Sigmoid colon (tissue), 4 donors: ENCODE results near the gene ITSN2.

ENCODE experiments used
- EP300 ChIP-seq, 4 donors: sonication (generic); formaldehyde crosslinking; IDR thresholded peaks; one replicate each; pipeline ENCODE4 v1.6.1; 2017; ENCODE audit warnings: antibody characterized with exemption in 4 of 4
- POLR2A ChIP-seq, 2 donors: fragments of 450-650 bp; IDR thresholded peaks; one replicate each; pipeline ENCODE4 v1.6.1; 2016; ENCODE audit warnings: antibody characterized with exemption in 2 of 2, mild to moderate bottlenecking in 2 of 2, moderate library complexity in 2 of 2

DNA sequence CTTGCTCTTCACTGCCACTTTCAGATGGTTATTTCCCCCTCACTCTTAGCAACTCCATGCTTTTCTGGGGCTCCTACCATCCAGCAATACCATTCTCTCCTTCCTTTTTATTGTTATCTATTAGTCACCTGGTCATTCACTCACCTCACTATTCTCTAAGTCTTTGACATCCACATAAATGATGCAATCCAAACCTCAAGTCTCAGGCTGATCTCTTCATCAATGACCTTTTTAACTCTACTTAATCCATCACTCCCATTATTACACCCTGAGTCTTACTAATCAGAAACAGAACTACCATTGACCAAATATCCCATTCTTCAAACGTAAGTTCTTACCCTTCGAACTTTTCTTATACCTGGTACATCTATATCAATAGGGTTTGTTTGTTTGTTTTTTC is 79.7 kb downstream of the ITSN2 start:
- no peak for TF ChIP-seq EP300 (IDR thresholded peaks at IDR 0.05)
- TF ChIP-seq POLR2A (IDR thresholded peaks at IDR 0.05) = no peak
